ENCODE data around the gene RALGPS1. TPM values are rescaled to one million over a fixed set of nuclear protein-coding genes. Genes with fewer than 3 reads are reported as not detected.

RALGPS1 gene
- total RNA-seq, 1 donor from 2014 or later: 30.7 TPM

DNA sequence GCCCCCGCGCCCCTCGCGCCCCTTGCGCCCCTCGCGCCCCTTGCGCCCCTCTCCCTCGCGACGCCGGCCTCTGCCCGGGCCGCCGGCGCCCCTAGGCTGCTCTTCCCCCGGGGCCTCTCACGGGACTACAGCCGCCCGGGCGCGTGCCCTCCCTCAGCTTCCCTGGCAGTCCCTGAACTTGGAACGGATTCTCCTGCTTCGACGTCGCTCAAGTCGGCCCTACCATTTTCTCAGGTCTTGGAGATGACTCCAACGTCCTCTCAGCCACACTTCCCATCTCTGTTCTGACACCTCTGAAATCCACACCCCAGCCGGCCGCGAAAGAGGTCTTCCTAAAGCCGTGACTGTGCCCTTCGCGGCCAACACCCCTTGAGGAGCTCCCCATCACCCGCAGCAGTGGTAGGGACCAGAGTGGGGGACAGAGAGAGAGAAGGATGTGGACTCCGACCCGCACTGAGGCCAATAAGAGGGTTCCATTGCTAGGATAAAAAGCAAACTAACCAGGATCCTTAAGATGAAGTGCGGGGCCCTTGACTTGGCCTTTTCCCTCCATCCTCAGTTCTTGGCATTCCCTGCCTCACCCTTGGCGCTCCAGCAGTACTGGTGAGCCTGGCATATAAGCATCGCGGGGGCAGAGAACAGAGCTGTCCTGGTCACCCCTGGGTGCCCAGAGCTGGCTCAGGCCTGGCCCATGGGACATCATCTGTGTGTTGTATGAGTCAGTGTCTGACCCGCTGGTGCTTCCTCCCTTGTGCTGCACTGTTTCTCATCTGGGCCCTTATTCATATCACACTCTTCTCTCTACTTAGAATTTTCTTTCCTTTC lies 311.4 kb downstream of the RALGPS1 start:
- H3K9me3 ChIP-seq (ENCODE audit: low read depth): no peaks in the 10 kb centered on the region
- Mint-ChIP-seq H3K4me3 (peak overlapping the region; percentile 84), H3K36me3 (peaks cover 4% of the 10 kb centered on the region), H3K27ac (no peak overlapping the region), H3K4me1 (peaks cover 3% of the 10 kb centered on the region), H3K27me3 (ENCODE audit: insufficient read depth, low read depth) (peaks cover 17% of the 10 kb centered on the region), H3K9me3 (no peaks in the 10 kb centered on the region)
- DNase-seq (ENCODE audit: low spot score): no peak
- H3K79me2 ChIP-seq (ENCODE audit: low read depth): no peaks in the 10 kb centered on the region
- H3K36me3 ChIP-seq: no peaks in the 10 kb centered on the region
- H2AFZ ChIP-seq (replicated peaks): no peak overlapping the region
- no peaks in the 10 kb centered on the region for H3K4me1 ChIP-seq
- peak overlapping the region; percentile 74 for H3K4me3 ChIP-seq
- H4K20me1 ChIP-seq (ENCODE audit: low read depth): peaks cover 12% of the 10 kb centered on the region
- H3F3A ChIP-seq (ENCODE audit: low read depth): peaks cover 29% of the 10 kb centered on the region
- no peak overlapping the region for H3K27ac ChIP-seq
- H3K4me2 ChIP-seq: peak overlapping the region; percentile 96
- no peak for TF ChIP-seq EZH2phosphoT487 (IDR thresholded peaks at IDR 0.05)
- TF ChIP-seq EZH2 (IDR thresholded peaks at IDR 0.05): peak; percentile 60
- TF ChIP-seq, protein P1, sequence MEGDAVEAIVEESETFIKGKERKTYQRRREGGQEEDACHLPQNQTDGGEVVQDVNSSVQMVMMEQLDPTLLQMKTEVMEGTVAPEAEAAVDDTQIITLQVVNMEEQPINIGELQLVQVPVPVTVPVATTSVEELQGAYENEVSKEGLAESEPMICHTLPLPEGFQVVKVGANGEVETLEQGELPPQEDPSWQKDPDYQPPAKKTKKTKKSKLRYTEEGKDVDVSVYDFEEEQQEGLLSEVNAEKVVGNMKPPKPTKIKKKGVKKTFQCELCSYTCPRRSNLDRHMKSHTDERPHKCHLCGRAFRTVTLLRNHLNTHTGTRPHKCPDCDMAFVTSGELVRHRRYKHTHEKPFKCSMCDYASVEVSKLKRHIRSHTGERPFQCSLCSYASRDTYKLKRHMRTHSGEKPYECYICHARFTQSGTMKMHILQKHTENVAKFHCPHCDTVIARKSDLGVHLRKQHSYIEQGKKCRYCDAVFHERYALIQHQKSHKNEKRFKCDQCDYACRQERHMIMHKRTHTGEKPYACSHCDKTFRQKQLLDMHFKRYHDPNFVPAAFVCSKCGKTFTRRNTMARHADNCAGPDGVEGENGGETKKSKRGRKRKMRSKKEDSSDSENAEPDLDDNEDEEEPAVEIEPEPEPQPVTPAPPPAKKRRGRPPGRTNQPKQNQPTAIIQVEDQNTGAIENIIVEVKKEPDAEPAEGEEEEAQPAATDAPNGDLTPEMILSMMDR (IDR thresholded peaks at IDR 0.05): no peak
- H3K27me3 ChIP-seq: peaks cover 59% of the 10 kb centered on the region
- no peak overlapping the region for H3K9ac ChIP-seq

DNA sequence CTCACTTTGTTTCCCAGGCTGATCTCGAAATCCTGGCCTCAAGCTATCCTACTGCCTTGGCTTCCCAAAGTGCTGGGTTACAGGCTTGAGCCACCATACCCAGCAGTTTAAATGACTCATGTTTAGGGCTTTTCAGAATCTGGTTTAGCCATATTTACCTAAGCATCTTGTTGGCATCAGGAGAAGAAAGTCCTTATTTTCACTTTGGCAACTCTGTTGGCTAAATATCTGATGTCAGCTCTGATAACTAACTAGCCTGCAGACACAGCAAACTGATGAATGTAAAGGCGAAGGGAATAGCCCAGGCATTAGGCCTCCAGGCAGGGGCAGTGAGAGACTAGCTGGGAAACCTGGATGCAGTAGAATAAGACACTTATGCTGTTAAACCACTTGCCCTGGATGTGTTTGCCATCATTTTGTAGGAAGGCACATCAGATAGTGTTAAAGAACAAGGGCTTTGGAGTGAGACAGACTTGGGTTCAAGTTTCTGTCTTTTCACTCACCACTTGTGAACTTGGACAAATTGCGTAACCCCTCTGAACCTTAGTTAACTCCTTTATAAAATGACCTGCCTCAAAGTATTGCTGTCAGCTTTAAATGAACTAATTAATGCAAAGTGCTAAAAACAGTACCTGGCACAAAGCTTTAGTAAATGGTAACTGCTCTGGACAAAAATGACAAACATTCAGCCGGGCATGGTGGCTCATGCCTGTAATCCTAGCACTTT lies 315.3 kb downstream of the RALGPS1 start:
- Histone ChIP-seq H3K4me2 (no peak overlapping the region), H4K20me1 (ENCODE audit: low read depth) (peaks cover 12% of the 10 kb centered on the region), H3K79me2 (ENCODE audit: low read depth) (no peaks in the 10 kb centered on the region), H3K9me3 (ENCODE audit: low read depth) (no peaks in the 10 kb centered on the region), H3K4me1 (no peaks in the 10 kb centered on the region), H3K36me3 (no peaks in the 10 kb centered on the region), H3K27me3 (peaks cover 30% of the 10 kb centered on the region), H3K4me3 (no peak overlapping the region), H2AFZ (replicated peaks) (no peak overlapping the region), H3F3A (ENCODE audit: low read depth) (peaks cover 14% of the 10 kb centered on the region), H3K27ac (no peak overlapping the region), H3K9ac (no peak overlapping the region)
- Mint-ChIP-seq H3K4me1 (peaks cover 3% of the 10 kb centered on the region), H3K36me3 (peaks cover 4% of the 10 kb centered on the region), H3K27me3 (ENCODE audit: insufficient read depth, low read depth) (peaks cover 3% of the 10 kb centered on the region), H3K4me3 (no peak overlapping the region), H3K27ac (no peak overlapping the region), H3K9me3 (no peaks in the 10 kb centered on the region)
- TF ChIP-seq, protein P1 (IDR thresholded peaks at IDR 0.05): no peak
- TF ChIP-seq EZH2phosphoT487 (IDR thresholded peaks at IDR 0.05): no peak
- no peak for DNase-seq (ENCODE audit: low spot score)

DNA sequence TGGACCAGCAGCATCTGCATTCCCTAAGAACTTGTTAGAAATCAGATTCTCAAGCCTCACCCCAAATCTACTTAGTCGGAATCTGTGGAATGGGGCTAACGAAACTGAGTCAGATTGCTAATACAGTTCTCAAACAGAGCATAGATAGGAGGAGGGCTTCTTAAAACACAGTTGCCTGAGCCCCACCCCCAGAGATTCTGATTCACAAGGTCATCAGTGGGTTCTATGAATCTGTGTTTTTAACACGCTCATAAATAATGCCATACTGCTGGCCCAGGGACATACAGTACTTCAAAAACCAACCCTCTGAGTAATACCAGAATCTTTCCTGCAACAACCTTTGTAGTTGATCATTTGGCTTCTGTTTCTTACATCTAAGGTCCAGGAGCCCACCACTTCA lies 317.1 kb downstream of the RALGPS1 start:
- H2AFZ ChIP-seq (replicated peaks): no peak overlapping the region

More for the DNA sequence above, 317.1 kb downstream of the RALGPS1 start:
- no peaks in the 10 kb centered on the region for H3K9me3 ChIP-seq (ENCODE audit: low read depth)
- H3K36me3 ChIP-seq: no peaks in the 10 kb centered on the region
- TF ChIP-seq, protein P1 (IDR thresholded peaks at IDR 0.05): no peak
- TF ChIP-seq EZH2 (IDR thresholded peaks at IDR 0.05): no peak
- TF ChIP-seq EZH2phosphoT487 (IDR thresholded peaks at IDR 0.05): no peak
- H3K27ac ChIP-seq: no peak overlapping the region
- Mint-ChIP-seq H3K27ac (no peak overlapping the region), H3K4me1 (no peaks in the 10 kb centered on the region), H3K4me3 (no peak overlapping the region), H3K27me3 (ENCODE audit: insufficient read depth, low read depth) (no peaks in the 10 kb centered on the region), H3K9me3 (no peaks in the 10 kb centered on the region), H3K36me3 (peaks cover under 1% of the 10 kb centered on the region)
- H3K9ac ChIP-seq: no peak overlapping the region
- no peaks in the 10 kb centered on the region for H3K79me2 ChIP-seq (ENCODE audit: low read depth)
- DNase-seq (ENCODE audit: low spot score): no peak
- H4K20me1 ChIP-seq (ENCODE audit: low read depth): peaks cover 2% of the 10 kb centered on the region
- peaks cover 14% of the 10 kb centered on the region for H3K27me3 ChIP-seq
- H3F3A ChIP-seq (ENCODE audit: low read depth): peaks cover 5% of the 10 kb centered on the region
- no peaks in the 10 kb centered on the region for H3K4me1 ChIP-seq
- H3K4me2 ChIP-seq: no peak overlapping the region
- no peak overlapping the region for H3K4me3 ChIP-seq
